HepG2 (cell line): Measurements from ENCODE around the gene KAZALD1. TPM values are rescaled to one million over a fixed set of nuclear protein-coding genes. Genes with fewer than 3 reads are reported as not detected.

Experiments
- EEA1 ChIP-seq: sonication (generic); formaldehyde crosslinking; IDR thresholded peaks from 2 replicates; pipeline ENCODE4 v1.5.1; 2020; ENCODE audit warnings: mild to moderate bottlenecking, missing genetic modification reagents, borderline replicate concordance
- GABPA ChIP-seq, 2 experiments: IDR thresholded peaks; 2 replicates each; pipeline ENCODE4 v1.6.1; 2011 to 2016; ENCODE audit warnings: low read depth in 2 of 2, low read length in 1 of 2, missing biosample characterization in 1 of 2, missing genetic modification characterization in 1 of 2
- GABPB1 ChIP-seq: IDR thresholded peaks from 2 replicates; pipeline ENCODE4 v1.6.1; 2016; ENCODE audit warnings: mild to moderate bottlenecking, missing genetic modification reagents, moderate library complexity, missing compliant biosample characterization
- HNF4G ChIP-seq, 2 experiments: sonication (generic) in 1 of 2; formaldehyde crosslinking in 1 of 2; IDR thresholded peaks; 2 replicates each; pipeline versions ENCODE4 v1.4.0 to v1.6.1; 2011 to 2020; ENCODE audit warnings: borderline replicate concordance in 2 of 2, low read depth in 2 of 2, mild to moderate bottlenecking in 2 of 2, low read length in 1 of 2, missing genetic modification reagents in 1 of 2, moderate library complexity in 1 of 2
- HOXA3 ChIP-seq: sonication (generic); formaldehyde crosslinking; IDR thresholded peaks from 2 replicates; pipeline ENCODE4 v1.5.0; 2020; ENCODE audit warnings: missing genetic modification reagents
- HOXA5 ChIP-seq: sonication (generic); formaldehyde crosslinking; IDR thresholded peaks from 2 replicates; pipeline ENCODE4 v1.4.0; 2020; ENCODE audit warnings: missing genetic modification reagents
- ISL2 ChIP-seq: sonication (generic); formaldehyde crosslinking; IDR thresholded peaks from 2 replicates; pipeline ENCODE4 v1.5.0; 2020; ENCODE audit warnings: missing genetic modification reagents
- MAZ ChIP-seq, 2 experiments: sonication (generic) in 1 of 2; formaldehyde crosslinking in 1 of 2; IDR thresholded peaks; 2 replicates each; pipeline versions ENCODE4 v1.5.0 to v1.6.1; 2012 to 2020; ENCODE audit warnings: low read depth in 2 of 2, mild to moderate bottlenecking in 2 of 2, borderline replicate concordance in 1 of 2, improper control_type of control experiment in 1 of 2, low read length in 1 of 2, missing genetic modification reagents in 1 of 2, moderate library complexity in 1 of 2
- RAD21 ChIP-seq: fragments of 450-650 bp; formaldehyde crosslinking; IDR thresholded peaks from 2 replicates; pipeline ENCODE4 v1.5.0; 2020; ENCODE audit warnings: mild to moderate bottlenecking
- RBAK ChIP-seq: sonication (generic); formaldehyde crosslinking; IDR thresholded peaks from 2 replicates; pipeline ENCODE4 v1.5.1; 2020; ENCODE audit warnings: mild to moderate bottlenecking, missing genetic modification reagents
- ZNF251 ChIP-seq: sonication (generic); formaldehyde crosslinking; IDR thresholded peaks from 2 replicates; pipeline ENCODE4 v1.9.0; 2021; ENCODE audit warnings: mild to moderate bottlenecking, missing genetic modification reagents
- ZNF383 ChIP-seq: sonication (generic); formaldehyde crosslinking; IDR thresholded peaks from 2 replicates; pipeline ENCODE4 v1.4.0; 2020; ENCODE audit warnings: missing genetic modification reagents, mild to moderate bottlenecking, borderline replicate concordance
- ZSCAN20 ChIP-seq: sonication (generic); formaldehyde crosslinking; IDR thresholded peaks from 2 replicates; pipeline ENCODE4 v1.4.0; 2020; ENCODE audit warnings: missing genetic modification reagents, mild to moderate bottlenecking, borderline replicate concordance
- polyA plus RNA-seq, 8 experiments: library from polyadenylated mRNA; depleted of rRNA in 3 of 8; stranded (reverse) in 7 of 8; unstranded in 1 of 8; fragments of >200 nt; fragmentation: Illumina TruSeq in 4 of 8; extraction: Trizol in 4 of 8; gene quantifications; 2 replicates each; pipeline versions ENCODE4 v1.2.1 to v1.2.3, GENCODE V29; 2011 to 2016; ENCODE audit warnings: low read depth in 4 of 8, missing spikeins in 1 of 8, mixed read lengths in 1 of 8; ENCODE audit not compliant: insufficient read depth in 1 of 8
- total RNA-seq, 5 experiments: library from RNA; depleted of rRNA; stranded (reverse); fragments of >200 nt; fragmentation: Illumina TruSeq; extraction: Trizol; gene quantifications; 2 replicates each; pipeline ENCODE4 v1.2.3, GENCODE V29; 2016; ENCODE audit warnings: low read depth in 1 of 5
- TF ChIP-seq, protein P1 (sequence below): sonication (generic); formaldehyde crosslinking; conservative IDR thresholded peaks from 2 replicates; pipeline ENCODE4 v1.5.0; 2020; ENCODE audit warnings: missing genetic modification reagents
- TF ChIP-seq, protein P2 (sequence below): sonication (generic); IDR thresholded peaks from 2 replicates; pipeline ENCODE4 v1.6.1; 2016; ENCODE audit warnings: low read depth, borderline replicate concordance
- TF ChIP-seq, protein P3 (sequence below), 2 experiments: sonication (generic) in 1 of 2; formaldehyde crosslinking in 1 of 2; IDR thresholded peaks; 2 replicates each; pipeline versions ENCODE4 v1.4.0 to v1.6.1; 2018 to 2020; ENCODE audit warnings: missing genetic modification reagents in 2 of 2, borderline replicate concordance in 1 of 2, low read depth in 1 of 2, mild to moderate bottlenecking in 1 of 2, missing biosample characterization in 1 of 2
- TF ChIP-seq, protein P4 (sequence below): sonication (generic); formaldehyde crosslinking; IDR thresholded peaks from 2 replicates; pipeline ENCODE4 v1.4.0; 2020; ENCODE audit warnings: missing genetic modification reagents

KAZALD1 gene
- total and polyA plus RNA-seq, 2 of the 13 experiments (the other 11 are each of a cell fraction or from before 2014, with no cell fraction given), result 16.7 to 27.7 TPM

DNA sequence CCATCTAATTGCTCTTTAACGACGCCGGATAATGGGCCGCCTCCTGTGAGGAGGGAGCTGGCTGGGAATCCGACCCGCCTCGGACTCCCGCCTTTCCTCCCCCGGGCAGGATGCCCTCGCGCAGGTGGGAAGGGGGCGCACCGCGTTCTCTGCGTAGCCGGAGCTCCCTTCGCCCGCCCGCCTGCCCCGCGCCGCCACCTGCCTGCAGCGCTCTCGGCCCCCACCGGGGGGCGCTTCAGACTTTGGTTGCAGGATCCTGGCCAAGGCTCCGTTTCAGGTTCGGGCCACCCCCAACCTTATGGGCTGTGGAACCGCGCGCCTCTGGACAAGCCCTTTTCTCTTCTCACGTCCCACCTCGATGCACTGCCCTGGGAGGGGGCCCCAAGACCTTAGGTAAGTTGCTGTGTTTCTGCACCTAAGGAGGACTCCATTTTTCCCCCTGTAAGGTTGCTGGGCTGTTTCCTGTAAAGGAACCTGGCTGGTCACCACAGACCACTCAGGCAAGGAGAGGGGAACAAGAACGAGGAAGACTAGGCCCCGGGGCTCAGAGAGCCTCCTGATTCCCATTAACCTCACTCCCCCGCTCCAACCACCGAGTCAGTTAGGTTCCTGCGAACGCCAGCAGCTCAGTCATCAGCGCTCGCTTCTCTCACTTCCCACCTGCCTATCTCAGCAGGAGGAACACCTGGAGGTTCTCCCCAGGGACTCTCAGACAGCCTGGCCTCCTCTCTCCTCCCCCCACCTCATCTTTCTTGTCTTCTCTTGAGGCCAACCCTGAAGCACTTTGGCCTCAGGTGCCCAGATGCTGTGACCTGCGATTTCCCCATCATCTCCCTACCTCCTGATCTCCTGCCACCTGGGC is 11.3 kb upstream of the KAZALD1 start (continued):
- TF ChIP-seq ZNF383 (CRISPR knock-in tag), result no peak
- TF ChIP-seq, protein P1, sequence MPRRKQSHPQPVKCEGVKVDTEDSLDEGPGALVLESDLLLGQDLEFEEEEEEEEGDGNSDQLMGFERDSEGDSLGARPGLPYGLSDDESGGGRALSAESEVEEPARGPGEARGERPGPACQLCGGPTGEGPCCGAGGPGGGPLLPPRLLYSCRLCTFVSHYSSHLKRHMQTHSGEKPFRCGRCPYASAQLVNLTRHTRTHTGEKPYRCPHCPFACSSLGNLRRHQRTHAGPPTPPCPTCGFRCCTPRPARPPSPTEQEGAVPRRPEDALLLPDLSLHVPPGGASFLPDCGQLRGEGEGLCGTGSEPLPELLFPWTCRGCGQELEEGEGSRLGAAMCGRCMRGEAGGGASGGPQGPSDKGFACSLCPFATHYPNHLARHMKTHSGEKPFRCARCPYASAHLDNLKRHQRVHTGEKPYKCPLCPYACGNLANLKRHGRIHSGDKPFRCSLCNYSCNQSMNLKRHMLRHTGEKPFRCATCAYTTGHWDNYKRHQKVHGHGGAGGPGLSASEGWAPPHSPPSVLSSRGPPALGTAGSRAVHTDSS (CRISPR knock-in tag), result no peak
- no peak for TF ChIP-seq RBAK
- TF ChIP-seq, protein P2, sequence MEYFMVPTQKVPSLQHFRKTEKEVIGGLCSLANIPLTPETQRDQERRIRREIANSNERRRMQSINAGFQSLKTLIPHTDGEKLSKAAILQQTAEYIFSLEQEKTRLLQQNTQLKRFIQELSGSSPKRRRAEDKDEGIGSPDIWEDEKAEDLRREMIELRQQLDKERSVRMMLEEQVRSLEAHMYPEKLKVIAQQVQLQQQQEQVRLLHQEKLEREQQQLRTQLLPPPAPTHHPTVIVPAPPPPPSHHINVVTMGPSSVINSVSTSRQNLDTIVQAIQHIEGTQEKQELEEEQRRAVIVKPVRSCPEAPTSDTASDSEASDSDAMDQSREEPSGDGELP, result 0 out of 2 replicates have a peak, but pooled peaks have one; percentile 18
- TF ChIP-seq HNF4G (IDR thresholded peaks at IDR 0.05; ENCODE audit: borderline replicate concordance, low read depth, low read length), result no peak
- no peak for TF ChIP-seq HNF4G (CRISPR knock-in tag; IDR thresholded peaks at IDR 0.05; ENCODE audit: borderline replicate concordance, low read depth)
- TF ChIP-seq RAD21 (CRISPR knock-in tag), result peak; percentile 78
- TF ChIP-seq ISL2 (CRISPR knock-in tag), result 0 out of 2 replicates have a peak, but pooled peaks have one; percentile 40
- no peak for TF ChIP-seq EEA1 (CRISPR knock-in tag)
- no peak for TF ChIP-seq ZNF251
- TF ChIP-seq, protein P3, sequence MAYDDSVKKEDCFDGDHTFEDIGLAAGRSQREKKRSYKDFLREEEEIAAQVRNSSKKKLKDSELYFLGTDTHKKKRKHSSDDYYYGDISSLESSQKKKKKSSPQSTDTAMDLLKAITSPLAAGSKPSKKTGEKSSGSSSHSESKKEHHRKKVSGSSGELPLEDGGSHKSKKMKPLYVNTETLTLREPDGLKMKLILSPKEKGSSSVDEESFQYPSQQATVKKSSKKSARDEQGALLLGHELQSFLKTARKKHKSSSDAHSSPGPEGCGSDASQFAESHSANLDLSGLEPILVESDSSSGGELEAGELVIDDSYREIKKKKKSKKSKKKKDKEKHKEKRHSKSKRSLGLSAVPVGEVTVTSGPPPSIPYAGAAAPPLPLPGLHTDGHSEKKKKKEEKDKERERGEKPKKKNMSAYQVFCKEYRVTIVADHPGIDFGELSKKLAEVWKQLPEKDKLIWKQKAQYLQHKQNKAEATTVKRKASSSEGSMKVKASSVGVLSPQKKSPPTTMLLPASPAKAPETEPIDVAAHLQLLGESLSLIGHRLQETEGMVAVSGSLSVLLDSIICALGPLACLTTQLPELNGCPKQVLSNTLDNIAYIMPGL (CRISPR knock-in tag; IDR thresholded peaks at IDR 0.05; ENCODE audit: borderline replicate concordance in 1 of 2, low read depth in 1 of 2), result peak; percentile 50 to 78; a peak in 3 of 4 replicates
- TF ChIP-seq GABPB1, result peak; percentile 57
- TF ChIP-seq, protein P4, sequence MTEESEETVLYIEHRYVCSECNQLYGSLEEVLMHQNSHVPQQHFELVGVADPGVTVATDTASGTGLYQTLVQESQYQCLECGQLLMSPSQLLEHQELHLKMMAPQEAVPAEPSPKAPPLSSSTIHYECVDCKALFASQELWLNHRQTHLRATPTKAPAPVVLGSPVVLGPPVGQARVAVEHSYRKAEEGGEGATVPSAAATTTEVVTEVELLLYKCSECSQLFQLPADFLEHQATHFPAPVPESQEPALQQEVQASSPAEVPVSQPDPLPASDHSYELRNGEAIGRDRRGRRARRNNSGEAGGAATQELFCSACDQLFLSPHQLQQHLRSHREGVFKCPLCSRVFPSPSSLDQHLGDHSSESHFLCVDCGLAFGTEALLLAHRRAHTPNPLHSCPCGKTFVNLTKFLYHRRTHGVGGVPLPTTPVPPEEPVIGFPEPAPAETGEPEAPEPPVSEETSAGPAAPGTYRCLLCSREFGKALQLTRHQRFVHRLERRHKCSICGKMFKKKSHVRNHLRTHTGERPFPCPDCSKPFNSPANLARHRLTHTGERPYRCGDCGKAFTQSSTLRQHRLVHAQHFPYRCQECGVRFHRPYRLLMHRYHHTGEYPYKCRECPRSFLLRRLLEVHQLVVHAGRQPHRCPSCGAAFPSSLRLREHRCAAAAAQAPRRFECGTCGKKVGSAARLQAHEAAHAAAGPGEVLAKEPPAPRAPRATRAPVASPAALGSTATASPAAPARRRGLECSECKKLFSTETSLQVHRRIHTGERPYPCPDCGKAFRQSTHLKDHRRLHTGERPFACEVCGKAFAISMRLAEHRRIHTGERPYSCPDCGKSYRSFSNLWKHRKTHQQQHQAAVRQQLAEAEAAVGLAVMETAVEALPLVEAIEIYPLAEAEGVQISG, result peak; percentile 23; the same call in 1 of the 2 replicates
- TF ChIP-seq GABPA (IDR thresholded peaks at IDR 0.05; ENCODE audit: low read depth, low read length), result no peak
- TF ChIP-seq GABPA (CRISPR knock-in tag; IDR thresholded peaks at IDR 0.05; ENCODE audit: low read depth), result no peak
- 0 out of 2 replicates have a peak, but pooled peaks have one; percentile 32 for TF ChIP-seq MAZ (IDR thresholded peaks at IDR 0.05; ENCODE audit: borderline replicate concordance, low read depth, low read length)
- TF ChIP-seq MAZ (CRISPR knock-in tag; IDR thresholded peaks at IDR 0.05; ENCODE audit: low read depth), result 0 out of 2 replicates have a peak, but pooled peaks have one; percentile 35
- 0 out of 2 replicates have a peak, but pooled peaks have one; percentile 50 for TF ChIP-seq HOXA5 (CRISPR knock-in tag)
- TF ChIP-seq HOXA3 (CRISPR knock-in tag), result peak; percentile 57
- peak; percentile 44; the same call in 1 of the 2 replicates for TF ChIP-seq ZSCAN20 (CRISPR knock-in tag)
